GM23248 (cell line): ENCODE measurements around the gene CKS1B. TPM values are rescaled to one million over a fixed set of nuclear protein-coding genes. Genes with fewer than 3 reads are reported as not detected.

Source experiments
- DNase-seq: peaks from one replicate; pipeline ENCODE4 v3.0.0-alpha.2; 2015
- H2AFZ ChIP-seq: fragments of 200-600 bp; sonication (generic); 2 replicates; pipeline ENCODE4 v1.6.1; 2016; ENCODE audit warnings: antibody characterized with exemption
- H3F3A ChIP-seq: fragments of 200-600 bp; sonication (generic); 2 replicates; pipeline ENCODE4 v1.6.1; 2016; ENCODE audit warnings: mild to moderate bottlenecking, antibody characterized with exemption, mixed run types; ENCODE audit not compliant: insufficient read depth
- H3K27ac ChIP-seq: fragments of 200-600 bp; sonication (generic); 2 replicates; pipeline ENCODE4 v1.5.1; 2016; ENCODE audit warnings: mild to moderate bottlenecking
- H3K27me3 ChIP-seq: fragments of 200-600 bp; sonication (generic); replicated peaks from 2 replicates; pipeline ENCODE4 v1.6.1; 2016; ENCODE audit warnings: mild to moderate bottlenecking; ENCODE audit not compliant: insufficient read depth
- H3K36me3 ChIP-seq: fragments of 200-600 bp; sonication (generic); 2 replicates; pipeline ENCODE4 v1.6.1; 2016; ENCODE audit warnings: low read depth, mild to moderate bottlenecking
- H3K4me1 ChIP-seq: fragments of 200-600 bp; sonication (generic); 2 replicates; pipeline ENCODE4 v1.6.1; 2016; ENCODE audit warnings: mild to moderate bottlenecking; ENCODE audit not compliant: insufficient read depth
- H3K4me2 ChIP-seq: fragments of 200-600 bp; sonication (generic); one replicate; pipeline ENCODE4 v1.6.1; 2016; ENCODE audit warnings: mild to moderate bottlenecking; ENCODE audit not compliant: unreplicated experiment
- H3K4me3 ChIP-seq: fragments of 200-600 bp; sonication (generic); 2 replicates; pipeline ENCODE4 v1.5.1; 2016; ENCODE audit warnings: mild to moderate bottlenecking
- H3K79me2 ChIP-seq: fragments of 200-600 bp; sonication (generic); 2 replicates; pipeline ENCODE4 v1.6.1; 2016; ENCODE audit warnings: mild to moderate bottlenecking; ENCODE audit not compliant: insufficient read depth
- H3K9ac ChIP-seq: fragments of 200-600 bp; sonication (generic); 2 replicates; pipeline ENCODE4 v1.6.1; 2016; ENCODE audit warnings: mild to moderate bottlenecking
- H3K9me2 ChIP-seq: fragments of 200-600 bp; sonication (generic); 2 replicates; pipeline ENCODE4 v1.6.1; 2016; ENCODE audit warnings: mixed run types, mild to moderate bottlenecking, moderate library complexity; ENCODE audit not compliant: insufficient read depth
- H3K9me3 ChIP-seq: fragments of 200-600 bp; sonication (generic); one replicate; pipeline ENCODE4 v1.6.1; 2017; ENCODE audit warnings: low read depth
- H4K20me1 ChIP-seq: fragments of 200-600 bp; sonication (generic); 2 replicates; pipeline ENCODE4 v1.6.0; 2016; ENCODE audit not compliant: insufficient read depth
- EZH2 ChIP-seq: fragments of 200-600 bp; sonication (generic); IDR thresholded peaks from 2 replicates; pipeline ENCODE4 v1.6.1; 2018; ENCODE audit warnings: antibody characterized with exemption, mild to moderate bottlenecking; ENCODE audit not compliant: insufficient read depth, poor library complexity, severe bottlenecking
- EZH2phosphoT487 ChIP-seq: fragments of 200-600 bp; sonication (generic); IDR thresholded peaks from 2 replicates; pipeline ENCODE4 v1.6.1; 2018; ENCODE audit warnings: antibody characterized with exemption, moderate library complexity, mild to moderate bottlenecking, low read depth; ENCODE audit not compliant: insufficient read depth
- WGBS, 2 experiments: methylation state at CpG; one replicate each; pipeline ENCODE4 v1.1.6; 2015 to 2017; ENCODE audit warnings: low lambda C conversion rate in 2 of 2, low coverage in 1 of 2; ENCODE audit errors: missing lambda C conversion rate in 2 of 2; 5-methylcytosine and 5-hydroxymethylcytosine counted together
- in situ Hi-C: fragments of 300-500 bp; cut with MboI; formaldehyde crosslinking; loops from 2 replicates; pipeline ENCODE4 v1.15.0; 2020
- polyA plus RNA-seq: library from polyadenylated mRNA; unstranded; fragments of >200 nt; fragmentation: Nextera tagmentation; extraction: Ambion mirVana; gene quantifications from 2 replicates; pipeline ENCODE4 v1.2.1, GENCODE V29; 2016
- total RNA-seq: library from RNA; depleted of rRNA; stranded (reverse); fragments of >200 nt; shearing (Covaris generic); gene quantifications from 2 replicates; pipeline ENCODE4 v1.2.3, GENCODE V29; 2014

Gene CKS1B
- total and polyA plus RNA-seq, 2 experiments from 2014 or later: 45.6 to 119 TPM

GRCh38 chr1:154955718-154956543, 18.6 kb upstream of the CKS1B start, which contains the start of gene PBXIP1:
Gene PBXIP1 (minus strand): TSS chr1:154956099. CDS start chr1:154953721, 2,378 bp downstream.
- H3K36me3 ChIP-seq: no peaks in the 10 kb centered on the region
- H3K9me2 ChIP-seq: no peaks in the 10 kb centered on the region

GRCh38 chr1:154956544-154956941, 17.9 kb upstream of the CKS1B start:
- Histone ChIP-seq H3K9me3 (no peaks in the 10 kb centered on the region), H3K4me2 (peak overlapping the region; percentile 96), H3K79me2 (peaks cover 29% of the 10 kb centered on the region; the same call in 1 of the 2 replicates), H3K27ac (peak overlapping the region; percentile 91; the same call in 1 of the 2 replicates), H3K9me2 (no peaks in the 10 kb centered on the region), H2AFZ (peak overlapping the region; percentile 87), H3K4me1 (peaks cover 28% of the 10 kb centered on the region), H3K4me3 (peak overlapping the region; percentile 93), H3F3A (peaks cover 9% of the 10 kb centered on the region), H4K20me1 (no peaks in the 10 kb centered on the region), H3K9ac (peak overlapping the region; percentile 86), H3K36me3 (no peaks in the 10 kb centered on the region), H3K27me3 (no peaks in the 10 kb centered on the region)
- in situ Hi-C loops: no loop called here
- DNase-seq: peak; percentile 34
- 5 to 7% methylated on average over 6 of the region's 6 CpGs for WGBS, 2 experiments
- TF ChIP-seq EZH2 (no peak), EZH2phosphoT487 (no peak)

More at GRCh38 chr1:154955718-154956543, 18.6 kb upstream of the CKS1B start, which contains the start of gene PBXIP1:
- Histone ChIP-seq H3K79me2 (peaks cover 26% of the 10 kb centered on the region; the same call in 1 of the 2 replicates), H3F3A (peaks cover 9% of the 10 kb centered on the region), H3K4me1 (peaks cover 28% of the 10 kb centered on the region), H4K20me1 (no peaks in the 10 kb centered on the region), H3K9me3 (no peaks in the 10 kb centered on the region), H3K9ac (peak within 1 kb of the TSS; percentile 86), H3K4me3 (peak within 1 kb of the TSS; percentile 93), H2AFZ (peak within 1 kb of the TSS; percentile 87), H3K4me2 (peak within 1 kb of the TSS; percentile 96), H3K27me3 (no peaks in the 10 kb centered on the region), H3K27ac (peak within 1 kb of the TSS; percentile 91)
- 1% methylated on average over 18 of the region's 18 CpGs for WGBS, 2 experiments
- TF ChIP-seq EZH2: no peak
- TF ChIP-seq EZH2phosphoT487: no peak
- peak; percentile 91 for DNase-seq
- in situ Hi-C loops: no loop called here

- no peaks in the 10 kb centered on the region for H3K36me3 ChIP-seq
- no peaks in the 10 kb centered on the region for H4K20me1 ChIP-seq
- H3K4me3 ChIP-seq: no peak overlapping the region
- H3F3A ChIP-seq: peaks cover 10% of the 10 kb centered on the region
- no peak overlapping the region for H3K27ac ChIP-seq
- 25 to 27% methylated on average over 9 of the region's 9 CpGs for WGBS, 2 experiments
- in situ Hi-C loops: no loop called here
- H2AFZ ChIP-seq: no peak overlapping the region
- no peaks in the 10 kb centered on the region for H3K27me3 ChIP-seq
- peaks cover 28% of the 10 kb centered on the region for H3K4me1 ChIP-seq
- H3K9ac ChIP-seq: no peak overlapping the region
- H3K9me3 ChIP-seq: no peaks in the 10 kb centered on the region
- peaks cover 29% of the 10 kb centered on the region; the same call in 1 of the 2 replicates for H3K79me2 ChIP-seq
- no peak for DNase-seq
- no peaks in the 10 kb centered on the region for H3K9me2 ChIP-seq
- peak overlapping the region; percentile 96 for H3K4me2 ChIP-seq
- TF ChIP-seq EZH2phosphoT487 (no peak), EZH2 (no peak)
Measured at GRCh38 chr1:154957091-154957657, 17.3 kb upstream of the CKS1B start.

DNA sequence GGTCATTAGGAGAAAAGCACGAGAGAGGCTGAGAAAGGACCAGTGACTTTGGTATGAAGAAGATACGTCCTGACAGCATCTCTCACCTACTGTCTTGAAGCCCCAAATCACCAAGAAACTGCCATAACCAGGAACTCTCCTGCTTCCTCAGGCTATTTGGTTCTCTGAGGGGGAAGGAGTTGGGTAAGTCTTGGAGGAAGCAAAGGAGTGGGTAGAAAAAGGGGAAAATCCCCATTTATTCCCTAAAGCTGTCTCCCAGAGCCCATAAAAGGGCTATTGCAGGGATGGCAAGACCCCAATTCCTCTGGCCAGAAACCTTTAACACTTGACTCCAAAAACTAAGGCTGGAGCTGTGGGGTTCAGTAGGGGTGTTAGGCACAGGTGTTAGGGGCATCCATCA, 16.4 kb upstream of the CKS1B start:
- WGBS, 2 experiments: 59 to 60% methylated on average over 2 of the region's 2 CpGs
- H3K4me1 ChIP-seq: peaks cover 33% of the 10 kb centered on the region
- H3K9me2 ChIP-seq: no peaks in the 10 kb centered on the region
- no peaks in the 10 kb centered on the region for H3K27me3 ChIP-seq
- in situ Hi-C loops: no loop called here
- TF ChIP-seq EZH2phosphoT487 (no peak), EZH2 (no peak)
- DNase-seq: no peak
- no peak overlapping the region for H3K4me3 ChIP-seq
- peaks cover 29% of the 10 kb centered on the region; the same call in 1 of the 2 replicates for H3K79me2 ChIP-seq
- H3K4me2 ChIP-seq: no peak overlapping the region
- no peaks in the 10 kb centered on the region for H3K9me3 ChIP-seq
- no peaks in the 10 kb centered on the region for H4K20me1 ChIP-seq
- no peak overlapping the region for H3K9ac ChIP-seq
- H3K27ac ChIP-seq: no peak overlapping the region
- H3F3A ChIP-seq: peaks cover 16% of the 10 kb centered on the region
- H3K36me3 ChIP-seq: no peaks in the 10 kb centered on the region
- no peak overlapping the region for H2AFZ ChIP-seq
